Psoas muscle (tissue), 8 donors: ENCODE data around the gene GNAT1. TPM values are rescaled to one million over a fixed set of nuclear protein-coding genes. Genes with fewer than 3 reads are reported as not detected.
A peak's percentile ranks its signal among the peaks of the same experiment; 100 is the strongest.

Experiments used
- ATAC-seq, 4 donors: fragments of 200-7000 bp; cut with Tn5 transposase; one replicate each; pipeline ENCODE4 v1.9.1; 2020; ENCODE audit warnings: moderate library complexity in 3 of 4, mild to moderate bottlenecking in 2 of 4
- DNase-seq, 2 donors: peaks; one replicate each; pipeline ENCODE4 v3.0.0-alpha.2; 2020
- H3K27ac ChIP-seq: fragments of 200-600 bp; one replicate; pipeline ENCODE4 v1.8.0; 2022
- H3K27me3 ChIP-seq, 3 donors: fragments of 200-600 bp in 1 of 3; one replicate each; pipeline versions ENCODE4 v1.6.1 to v1.8.0; 2013 to 2022; ENCODE audit warnings: low read length in 2 of 3, mild to moderate bottlenecking in 2 of 3, moderate library complexity in 1 of 3; ENCODE audit not compliant: insufficient read depth in 3 of 3
- H3K36me3 ChIP-seq, 2 donors: fragments of 200-600 bp in 1 of 2; one replicate each; pipeline versions ENCODE4 v1.6.1 to v1.8.0; 2013 to 2022; ENCODE audit warnings: low read depth in 1 of 2, mild to moderate bottlenecking in 1 of 2, moderate library complexity in 1 of 2; ENCODE audit not compliant: insufficient read depth in 1 of 2
- H3K4me1 ChIP-seq: fragments of 200-600 bp; one replicate; pipeline ENCODE4 v1.8.0; 2022
- H3K4me3 ChIP-seq: fragments of 200-600 bp; one replicate; pipeline ENCODE4 v1.8.0; 2022; ENCODE audit warnings: mild to moderate bottlenecking
- H3K9me3 ChIP-seq: fragments of 200-600 bp; one replicate; pipeline ENCODE4 v1.8.0; 2022
- WGBS, 3 donors: extraction: QIAGEN DNeasy Blood & Tissue Kit; methylation state at CpG; one replicate each; pipeline versions ENCODE4 v1.1.6 to v1.1.7; 2013; 5-methylcytosine and 5-hydroxymethylcytosine counted together
- intact Hi-C, 2 donors: fragments of 100-400 bp; cut with DNase I; formaldehyde crosslinking; loops; one replicate each; pipeline versions ENCODE4 v1.11.0 to v1.14.2; 2022
- polyA plus RNA-seq, 3 donors: library from polyadenylated mRNA; stranded (reverse); fragments of 200-250 nt; gene quantifications; one replicate each; pipeline ENCODE4 v1.2.3, GENCODE V29; 2013
- total RNA-seq, 4 donors: library from RNA; stranded (reverse); fragmentation: NEBNext Ultra II Directional in 2 of 4; extraction: Animal tissue kit (Norgen Biotek cat#: 25700) in 2 of 4; gene quantifications; one replicate each; pipeline versions ENCODE4 v1.2.1 to v1.2.4, GENCODE V29; 2021 to 2023
- TF ChIP-seq, protein P1 (sequence below): fragments of 200-600 bp; IDR thresholded peaks from one replicate; pipeline ENCODE4 v1.8.0; 2022; ENCODE audit warnings: antibody characterized with exemption
- donor health status: healthy with polysubstance abuse.
- donor health status: DM: no; HTN: no; CAD: no; lungs with moderate emphysema.
- donor health status: Bipolar disorder and iron deficiency.
- donor health status: healthy.
- donor health status: DM: yes; HTN: yes; CAD: no.
- donor health status: DM: no; HTN: no; CAD: no.
- donor health status: DM: no; HTN: no; CAD: no.
- donor health status: DM: yes; HTN: yes; CAD: no.

GNAT1 gene
- total and polyA plus RNA-seq, 7 donors, result not detected

DNA sequence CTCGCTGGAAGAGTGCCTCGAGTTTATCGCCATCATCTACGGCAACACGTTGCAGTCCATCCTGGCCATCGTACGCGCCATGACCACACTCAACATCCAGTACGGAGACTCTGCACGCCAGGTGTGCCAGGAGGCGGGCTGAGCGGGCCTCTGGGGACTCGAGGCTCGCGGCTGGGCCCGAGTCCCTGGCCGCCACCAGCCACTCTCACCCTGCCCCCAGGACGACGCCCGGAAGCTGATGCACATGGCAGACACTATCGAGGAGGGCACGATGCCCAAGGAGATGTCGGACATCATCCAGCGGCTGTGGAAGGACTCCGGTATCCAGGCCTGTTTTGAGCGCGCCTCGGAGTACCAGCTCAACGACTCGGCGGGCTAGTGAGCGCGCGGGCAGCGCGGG is 1.9 kb downstream of the GNAT1 start:
- WGBS, 3 donors, result 34 to 49% (median 37%) methylated on average over 29 to 36 of the region's 36 CpGs
- peaks cover 0 to 18% (median 0%) of the 10 kb centered on the region in 3 donors for H3K27me3 ChIP-seq
- DNase-seq (no peak), ATAC-seq (no peak)
- intact Hi-C loops, result loop anchor here (2.0 to 5.0 kb wide), 2 partner anchors 79 to 80 kb away; no protein-coding TSS in a partner anchor
- no peak overlapping the region for H3K27ac ChIP-seq
- peaks cover 0 to 4% of the 10 kb centered on the region in 2 donors for H3K36me3 ChIP-seq
- H3K9me3 ChIP-seq, result no peaks in the 10 kb centered on the region
- TF ChIP-seq, protein P1, sequence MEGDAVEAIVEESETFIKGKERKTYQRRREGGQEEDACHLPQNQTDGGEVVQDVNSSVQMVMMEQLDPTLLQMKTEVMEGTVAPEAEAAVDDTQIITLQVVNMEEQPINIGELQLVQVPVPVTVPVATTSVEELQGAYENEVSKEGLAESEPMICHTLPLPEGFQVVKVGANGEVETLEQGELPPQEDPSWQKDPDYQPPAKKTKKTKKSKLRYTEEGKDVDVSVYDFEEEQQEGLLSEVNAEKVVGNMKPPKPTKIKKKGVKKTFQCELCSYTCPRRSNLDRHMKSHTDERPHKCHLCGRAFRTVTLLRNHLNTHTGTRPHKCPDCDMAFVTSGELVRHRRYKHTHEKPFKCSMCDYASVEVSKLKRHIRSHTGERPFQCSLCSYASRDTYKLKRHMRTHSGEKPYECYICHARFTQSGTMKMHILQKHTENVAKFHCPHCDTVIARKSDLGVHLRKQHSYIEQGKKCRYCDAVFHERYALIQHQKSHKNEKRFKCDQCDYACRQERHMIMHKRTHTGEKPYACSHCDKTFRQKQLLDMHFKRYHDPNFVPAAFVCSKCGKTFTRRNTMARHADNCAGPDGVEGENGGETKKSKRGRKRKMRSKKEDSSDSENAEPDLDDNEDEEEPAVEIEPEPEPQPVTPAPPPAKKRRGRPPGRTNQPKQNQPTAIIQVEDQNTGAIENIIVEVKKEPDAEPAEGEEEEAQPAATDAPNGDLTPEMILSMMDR, result no peak
- H3K4me1 ChIP-seq, result peaks cover 9% of the 10 kb centered on the region
- no peak overlapping the region for H3K4me3 ChIP-seq

DNA sequence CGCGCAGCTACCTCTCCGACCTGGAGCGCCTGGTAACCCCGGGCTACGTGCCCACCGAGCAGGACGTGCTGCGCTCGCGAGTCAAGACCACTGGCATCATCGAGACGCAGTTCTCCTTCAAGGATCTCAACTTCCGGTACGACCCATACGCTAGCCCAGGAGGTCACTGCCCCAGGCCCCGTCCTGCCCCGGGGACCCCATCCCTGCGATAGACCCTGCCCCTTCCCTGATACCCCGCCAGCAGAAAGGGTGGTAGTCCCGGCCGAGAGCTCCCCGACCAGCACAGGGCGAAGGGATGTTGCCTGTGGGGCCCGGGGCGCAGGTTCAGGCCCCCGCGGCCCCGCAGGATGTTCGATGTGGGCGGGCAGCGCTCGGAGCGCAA is 2.3 kb downstream of the GNAT1 start:
- Histone ChIP-seq H3K4me3 (no peak overlapping the region), H3K27me3 (peaks cover 0 to 18% (median 0%) of the 10 kb centered on the region in 3 donors), H3K36me3 (no peaks in the 10 kb centered on the region), H3K4me1 (peaks cover 9% of the 10 kb centered on the region), H3K9me3 (no peaks in the 10 kb centered on the region), H3K27ac (no peak overlapping the region)
- no peak for DNase-seq
- TF ChIP-seq, protein P1, result no peak
- intact Hi-C loops, result loop anchor here (1.0 to 5.0 kb wide), 5 partner anchors 32 to 135 kb away; partner anchors contain the start of gene TUSC2 (in 1 of the 2)
- no peak for ATAC-seq
- WGBS, 3 donors, result 24 to 31% (median 26%) methylated on average over 24 to 34 of the region's 34 CpGs

DNA sequence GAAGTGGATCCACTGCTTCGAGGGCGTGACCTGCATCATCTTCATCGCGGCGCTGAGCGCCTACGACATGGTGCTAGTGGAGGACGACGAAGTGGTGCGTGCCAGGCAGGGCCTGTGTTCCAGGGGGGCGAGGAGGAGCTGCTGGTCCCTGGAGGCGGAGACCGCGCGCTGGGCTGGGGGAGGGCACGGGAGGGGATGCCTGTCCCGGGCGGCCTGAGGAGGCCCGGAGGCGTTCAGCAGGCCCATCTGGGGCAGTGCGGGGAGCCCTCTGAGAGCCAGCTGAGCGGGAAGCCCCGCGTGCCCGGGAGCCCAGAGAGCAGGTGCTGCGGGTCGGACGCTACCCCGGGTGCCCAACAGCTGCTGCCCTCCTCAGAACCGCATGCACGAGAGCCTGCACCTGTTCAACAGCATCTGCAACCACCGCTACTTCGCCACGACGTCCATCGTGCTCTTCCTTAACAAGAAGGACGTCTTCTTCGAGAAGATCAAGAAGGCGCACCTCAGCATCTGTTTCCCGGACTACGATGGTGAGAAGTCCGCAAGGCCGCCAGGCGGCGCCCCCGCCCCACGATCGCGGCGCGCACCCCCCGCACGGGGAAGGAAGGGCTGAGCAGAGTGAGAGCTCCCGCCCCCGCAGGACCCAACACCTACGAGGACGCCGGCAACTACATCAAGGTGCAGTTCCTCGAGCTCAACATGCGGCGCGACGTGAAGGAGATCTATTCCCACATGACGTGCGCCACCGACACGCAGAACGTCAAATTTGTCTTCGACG is 2.9 kb downstream of the GNAT1 start:
- ATAC-seq, result peak; percentile 70 to 90 (median 81)
- Histone ChIP-seq H3K36me3 (no peaks in the 10 kb centered on the region), H3K27ac (no peak overlapping the region), H3K9me3 (no peaks in the 10 kb centered on the region), H3K4me1 (peaks cover 9% of the 10 kb centered on the region), H3K27me3 (peaks cover 0 to 18% (median 0%) of the 10 kb centered on the region in 3 donors), H3K4me3 (peak overlapping the region; percentile 23)
- intact Hi-C loops, result loop anchor here (1.0 to 5.0 kb wide), 4 partner anchors 31 to 134 kb away; partner anchors contain the start of gene TUSC2 (in 1 of the 2)
- TF ChIP-seq, protein P1, result peak; percentile 80
- 3 to 9% (median 5%) methylated on average over 62 to 70 of the region's 70 CpGs for WGBS, 3 donors
- DNase-seq, result peak; percentile 71 to 86

DNA sequence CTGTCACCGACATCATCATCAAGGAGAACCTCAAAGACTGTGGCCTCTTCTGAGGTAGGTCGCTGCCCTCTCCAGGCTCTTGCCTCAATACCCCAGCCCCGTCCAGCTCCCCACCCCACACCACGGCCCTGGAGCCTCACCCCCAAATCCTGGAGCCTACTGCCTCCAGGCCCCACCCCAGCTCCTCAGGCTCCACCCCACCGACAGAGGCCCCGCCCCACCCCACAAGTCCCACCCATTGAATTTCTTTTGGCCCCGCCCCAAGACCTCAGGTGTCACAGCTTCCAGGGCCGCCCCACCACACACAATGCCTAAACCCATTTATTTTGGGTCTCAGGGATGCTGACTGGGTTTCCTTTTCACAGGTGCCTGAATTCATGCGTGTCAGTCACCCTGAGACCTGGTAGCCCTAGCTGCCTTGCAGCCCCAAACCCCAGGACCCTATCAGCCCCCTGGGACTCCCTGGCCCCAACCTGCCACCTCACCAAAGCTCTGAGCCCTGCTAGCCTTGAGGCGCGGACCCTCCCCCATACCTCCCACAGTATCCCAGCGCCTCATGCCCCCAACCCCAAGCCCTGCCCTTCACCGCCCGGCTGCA is 3.6 kb downstream of the GNAT1 start:
- WGBS, 3 donors, result 55 to 69% (median 58%) methylated on average over 13 to 14 of the region's 14 CpGs
- H3K27ac ChIP-seq, result no peak overlapping the region
- no peaks in the 10 kb centered on the region for H3K9me3 ChIP-seq
- intact Hi-C loops, result loop anchor here (1.0 to 5.0 kb wide), 4 partner anchors 30 to 134 kb away; partner anchors contain the start of gene TUSC2 (in 1 of the 2)
- peaks cover 0 to 18% (median 0%) of the 10 kb centered on the region in 3 donors for H3K27me3 ChIP-seq
- ATAC-seq, result peak; percentile 3 to 62 (median 44)
- TF ChIP-seq, protein P1, result no peak
- H3K4me1 ChIP-seq, result peaks cover 9% of the 10 kb centered on the region
- H3K36me3 ChIP-seq, result no peaks in the 10 kb centered on the region
- peak overlapping the region; percentile 23 for H3K4me3 ChIP-seq
- DNase-seq, result no peak
